Panc1 (cell line): Measurements from ENCODE around the gene TMED6. TPM values are rescaled to one million over a fixed set of nuclear protein-coding genes. Genes with fewer than 3 reads are reported as not detected.

ENCODE experiments used
- ATAC-seq: fragments of 200-7000 bp; cut with Tn5 transposase; 2 replicates; pipeline ENCODE4 v1.9.1; 2020; ENCODE audit warnings: mild to moderate bottlenecking, moderate library complexity
- BruUV-seq: library from RNA; stranded (reverse); fragments of 400-500 nt; replicated peaks from 2 replicates; lab custom pipeline; 2021; lab: Mats Ljungman, UMichigan
- CTCF ChIA-PET: fragments of 300-600 bp; sonication (Branson Sonifier 250); formaldehyde crosslinking; loops from one replicate; lab custom pipeline; 2022; ENCODE audit warnings: antibody characterized with exemption; lab: Charles Lee
- POLR2A ChIA-PET: fragments of 300-600 bp; sonication (Branson Sonifier 250); formaldehyde crosslinking; loops from one replicate; lab custom pipeline; 2022; ENCODE audit warnings: antibody characterized with exemption; lab: Charles Lee
- DNase-seq: peaks from one replicate; pipeline ENCODE4 v3.0.0-alpha.2; 2010; ENCODE audit warnings: low read depth, low spot score
- H3K27ac ChIP-seq: 2 replicates; pipeline ENCODE4 v1.5.1; 2011; ENCODE audit warnings: mild to moderate bottlenecking, low read length, inconsistent platforms
- H3K27me3 ChIP-seq: fragments of 200-500 bp; sonication (Bioruptor generic); 2 replicates; pipeline ENCODE4 v1.6.0; 2014; ENCODE audit warnings: low read length, inconsistent platforms; ENCODE audit not compliant: control insufficient read depth, insufficient read depth
- H3K36me3 ChIP-seq: fragments of 200-500 bp; sonication (Bioruptor generic); 2 replicates; pipeline ENCODE4 v1.5.1; 2014; ENCODE audit warnings: inconsistent platforms, mild to moderate bottlenecking, low read length, moderate library complexity; ENCODE audit not compliant: control insufficient read depth, insufficient read depth
- H3K4me1 ChIP-seq: 2 replicates; pipeline ENCODE4 v1.5.1; 2011; ENCODE audit warnings: inconsistent platforms, mild to moderate bottlenecking, low read length, moderate library complexity; ENCODE audit not compliant: control insufficient read depth, insufficient read depth
- H3K4me3 ChIP-seq, 2 experiments: 2 replicates each; pipeline ENCODE4 v1.5.1; 2011 to 2012; ENCODE audit warnings: low read depth in 2 of 2, low read length in 2 of 2, mild to moderate bottlenecking in 2 of 2, inconsistent platforms in 1 of 2, moderate library complexity in 1 of 2
- H3K9me3 ChIP-seq: fragments of 200-500 bp; sonication (Bioruptor generic); 2 replicates; pipeline ENCODE4 v1.5.1; 2014; ENCODE audit warnings: low read depth, mild to moderate bottlenecking, inconsistent platforms, low read length, moderate library complexity; ENCODE audit not compliant: control insufficient read depth, insufficient read depth
- CTCF ChIP-seq: fragments of 450-650 bp; IDR thresholded peaks from 2 replicates; pipeline ENCODE4 v1.5.1; 2017; ENCODE audit warnings: mild to moderate bottlenecking
- POLR2AphosphoS5 ChIP-seq: IDR thresholded peaks from 2 replicates; pipeline ENCODE4 v1.6.1; 2012; ENCODE audit warnings: mild to moderate bottlenecking, low read depth, low read length, moderate library complexity
- REST ChIP-seq, 2 experiments: IDR thresholded peaks; 2 replicates each; pipeline ENCODE4 v1.6.1; 2011 to 2012; ENCODE audit warnings: low read depth in 2 of 2, control low read depth in 1 of 2, low read length in 1 of 2, mild to moderate bottlenecking in 1 of 2, moderate library complexity in 1 of 2; ENCODE audit not compliant: insufficient read depth in 1 of 2
- SIN3A ChIP-seq: IDR thresholded peaks from 2 replicates; pipeline ENCODE4 v1.6.1; 2012; ENCODE audit warnings: low read depth, mild to moderate bottlenecking, low read length, moderate library complexity, borderline replicate concordance; ENCODE audit not compliant: insufficient read depth
- TCF7L2 ChIP-seq: IDR thresholded peaks from 2 replicates; pipeline ENCODE4 v1.6.1; 2011; ENCODE audit warnings: mild to moderate bottlenecking, low read depth, low read length, inconsistent platforms
- in situ Hi-C: cut with HindIII; loops from 2 replicates; pipeline ENCODE4 v1.10.0; 2016; ENCODE audit warnings: low sequenced_read_pairs, low pct_unique_long_range_greater_than_20kb
- intact Hi-C: fragments of 100-400 bp; cut with micrococcal nuclease; formaldehyde crosslinking; loops from one replicate; pipeline ENCODE4 v1.10.0; 2022; ENCODE audit not compliant: unreplicated experiment
- total RNA-seq: library from RNA; stranded (reverse); gene quantifications from one replicate; pipeline ENCODE4 v1.2.1, GENCODE V29; 2021; ENCODE audit not compliant: unreplicated experiment

TMED6 gene
- total RNA-seq, 1 experiment from 2014 or later: 0.36 TPM

GRCh38 chr16:69340095-69340644 lies 11.4 kb downstream of the TMED6 start:
- no TSS peak for BruUV-seq
- Histone ChIP-seq H3K9me3 (no peaks in the 10 kb centered on the region), H3K4me1 (peaks cover 17% of the 10 kb centered on the region; the same call in 1 of the 2 replicates), H3K36me3 (peaks cover 19% of the 10 kb centered on the region), H3K4me3 (peak overlapping the region; percentile 93 to 95), H3K27me3 (no peaks in the 10 kb centered on the region), H3K27ac (peak overlapping the region; percentile 93)
- DNase-seq (no peak), ATAC-seq (no peak)
- in situ Hi-C loops (no loop called here), intact Hi-C loops (no loop called here)
- ChIA-PET CTCF (no interaction called here), POLR2A (interaction anchor here (0.5 kb wide), 1 partner anchor 232 kb away, joined by 5 read pairs; no protein-coding TSS in a partner anchor)
- TF ChIP-seq SIN3A: no peak
- no peak for TF ChIP-seq TCF7L2
- no peak for TF ChIP-seq POLR2AphosphoS5
- TF ChIP-seq CTCF: no peak
- TF ChIP-seq REST (IDR thresholded peaks at IDR 0.05; ENCODE audit: insufficient read depth in 1 of 2, low read depth in 2 of 2, low read length in 1 of 2): no peak

- ChIA-PET POLR2A (no interaction called here), CTCF (interaction anchor here (0.6 kb wide), 1 partner anchor 387 kb away, joined by 3 read pairs; no protein-coding TSS in a partner anchor)
- ATAC-seq: peak; percentile 99
- H3K36me3 ChIP-seq: peaks cover 19% of the 10 kb centered on the region
- peak; percentile 77 for TF ChIP-seq POLR2AphosphoS5
- peak; percentile 77 for TF ChIP-seq CTCF
- no peak for TF ChIP-seq TCF7L2
- peak in 1 of 2 experiments; percentile 54; a peak in 1 of 4 replicates for TF ChIP-seq REST (IDR thresholded peaks at IDR 0.05; ENCODE audit: insufficient read depth in 1 of 2, low read depth in 2 of 2, low read length in 1 of 2)
- peak; percentile 22; the same call in 1 of the 2 replicates for TF ChIP-seq SIN3A
- peak within 1 kb of the TSS; percentile 93 for H3K27ac ChIP-seq
- H3K9me3 ChIP-seq: no peaks in the 10 kb centered on the region
- peaks cover 17% of the 10 kb centered on the region; the same call in 1 of the 2 replicates for H3K4me1 ChIP-seq
- in situ Hi-C loops: no loop called here
- intact Hi-C loops: no loop called here
- DNase-seq: peak; percentile 84
- BruUV-seq: TSS peak; percentile 93
- no peaks in the 10 kb centered on the region for H3K27me3 ChIP-seq
- peak within 1 kb of the TSS; percentile 93 to 95 for H3K4me3 ChIP-seq
Observed at GRCh38 chr16:69339289-69340094, 12.1 kb downstream of the TMED6 start, which contains the start of the genes COG8 and NIP7. Gene COG8, minus strand, starts transcription at chr16:69339564. Its CDS starts 12 bp downstream, at chr16:69339552. Gene NIP7, plus strand, starts transcription at chr16:69339772. Its CDS starts 58 bp downstream, at chr16:69339830.
